Skeletal muscle tissue (tissue), 4 donors: ENCODE data around the gene POU3F3. TPM values are rescaled to one million over a fixed set of nuclear protein-coding genes. Genes with fewer than 3 reads are reported as not detected.

Experiments
- H3K27ac ChIP-seq: one replicate; pipeline ENCODE4 v1.7.0; 2013; ENCODE audit warnings: mild to moderate bottlenecking, low read depth, low read length, inconsistent platforms
- H3K27me3 ChIP-seq, 3 donors: one replicate each; pipeline ENCODE4 v1.7.0; 2013; ENCODE audit warnings: low read length in 3 of 3; ENCODE audit not compliant: control insufficient read depth in 3 of 3, insufficient read depth in 3 of 3
- H3K36me3 ChIP-seq, 3 donors: one replicate each; pipeline ENCODE4 v1.7.0; 2013; ENCODE audit warnings: low read length in 3 of 3; ENCODE audit not compliant: control insufficient read depth in 3 of 3, insufficient read depth in 3 of 3
- H3K4me1 ChIP-seq, 3 donors: one replicate each; pipeline ENCODE4 v1.7.0; 2013; ENCODE audit warnings: low read length in 3 of 3, mild to moderate bottlenecking in 3 of 3; ENCODE audit not compliant: control insufficient read depth in 3 of 3, insufficient read depth in 3 of 3
- H3K4me3 ChIP-seq, 3 donors: one replicate each; pipeline ENCODE4 v1.7.0; 2013; ENCODE audit warnings: low read length in 3 of 3
- H3K9ac ChIP-seq, 3 donors: one replicate each; pipeline ENCODE4 v1.7.0; 2013; ENCODE audit warnings: low read length in 3 of 3, mild to moderate bottlenecking in 3 of 3, moderate library complexity in 2 of 3, low read depth in 1 of 3
- H3K9me3 ChIP-seq, 3 donors: one replicate each; pipeline ENCODE4 v1.7.0; 2013; ENCODE audit warnings: low read length in 3 of 3; ENCODE audit not compliant: control insufficient read depth in 3 of 3
- total RNA-seq: library from RNA; depleted of rRNA; stranded (reverse); fragments of >200 nt; gene quantifications from one replicate; pipeline ENCODE4 v1.2.3, GENCODE V29; 2014
- donor health status: Osteomylitis.

Gene POU3F3
- total RNA-seq, 1 donor from 2014 or later: 0.52 TPM

DNA sequence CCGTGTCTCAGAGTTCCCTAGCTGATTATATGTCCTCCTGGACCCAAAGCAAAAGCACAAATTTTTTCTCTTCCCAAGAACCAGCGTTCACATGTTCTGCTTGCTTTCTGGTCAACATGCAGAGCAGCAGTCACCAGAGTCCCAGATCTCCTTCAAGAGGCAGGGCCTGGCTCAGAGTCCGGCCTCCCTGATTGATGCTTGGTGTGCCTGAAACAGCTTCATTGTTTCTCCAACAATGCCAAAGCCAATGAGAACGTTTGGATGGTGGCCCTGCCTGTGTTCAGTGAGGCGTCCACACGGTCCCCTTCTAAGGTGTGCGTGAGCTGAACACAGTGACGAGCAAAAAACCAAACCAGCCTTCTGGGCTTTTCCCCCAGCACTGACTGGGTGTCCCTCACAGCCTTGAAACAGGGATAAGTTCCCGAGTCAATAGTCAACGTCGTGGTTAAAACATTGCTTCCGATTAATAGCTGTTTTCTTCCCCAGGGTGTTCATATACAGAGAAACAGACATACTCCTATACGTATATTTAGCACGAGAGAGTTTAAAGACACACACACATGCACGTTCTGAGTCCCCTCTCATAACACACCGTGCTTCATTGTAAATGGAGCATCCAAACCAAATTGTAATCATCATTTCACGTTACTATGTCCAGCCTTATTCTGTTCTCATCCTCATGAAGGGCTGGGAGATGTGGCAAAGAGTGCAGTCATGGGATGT, 19.3 kb upstream of the POU3F3 start:
- H3K27ac ChIP-seq: no peak overlapping the region
- no peak overlapping the region for H3K4me3 ChIP-seq
- no peaks in the 10 kb centered on the region for H3K36me3 ChIP-seq
- peaks cover 0 to 6% (median 0%) of the 10 kb centered on the region in 3 donors for H3K27me3 ChIP-seq
- H3K9ac ChIP-seq: no peak overlapping the region
- H3K9me3 ChIP-seq: no peaks in the 10 kb centered on the region
- H3K4me1 ChIP-seq: no peaks in the 10 kb centered on the region

DNA sequence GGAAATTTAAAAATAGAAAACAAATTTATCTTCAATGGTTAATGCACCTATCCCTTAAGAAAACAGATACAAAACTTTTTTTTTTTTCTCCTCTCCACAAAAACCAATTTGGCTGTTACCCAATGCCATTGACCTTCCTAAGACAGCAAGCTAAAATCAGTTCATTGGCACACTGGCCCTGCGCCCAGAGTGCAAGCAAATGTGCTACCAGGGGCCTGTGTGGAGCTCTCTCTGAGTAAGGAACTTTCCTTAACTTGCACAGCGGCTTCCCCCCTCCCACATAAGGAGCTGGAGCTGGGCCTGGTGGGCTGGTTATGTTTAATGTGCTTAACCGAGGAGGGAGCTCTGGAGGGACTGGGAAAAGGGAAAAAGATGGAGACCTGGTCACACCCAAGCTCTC, 17.6 kb upstream of the POU3F3 start:
- H3K4me3 ChIP-seq: no peak overlapping the region
- H3K4me1 ChIP-seq: no peaks in the 10 kb centered on the region
- no peaks in the 10 kb centered on the region for H3K9me3 ChIP-seq
- H3K9ac ChIP-seq: no peak overlapping the region
- no peaks in the 10 kb centered on the region for H3K36me3 ChIP-seq
- peaks cover 0 to 6% (median under 1%) of the 10 kb centered on the region in 3 donors for H3K27me3 ChIP-seq
- no peak overlapping the region for H3K27ac ChIP-seq

DNA sequence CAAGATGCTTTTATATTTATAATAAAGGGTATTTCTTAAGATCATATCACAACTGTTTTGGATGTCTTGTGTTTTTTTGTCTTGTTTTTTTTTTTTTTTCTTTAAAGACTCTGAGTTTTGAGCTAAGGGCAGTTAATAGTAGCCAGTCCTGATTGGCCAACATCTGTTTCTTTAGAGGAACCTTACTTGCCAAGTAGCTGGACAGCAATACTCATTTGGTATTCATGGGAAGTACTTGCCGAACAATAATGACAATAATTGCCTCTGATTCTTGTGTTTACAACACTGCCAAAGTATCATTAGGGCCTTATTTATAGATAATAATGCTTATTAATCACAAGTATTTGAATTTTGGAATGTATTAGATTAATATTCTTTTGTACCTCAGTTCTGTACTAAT, 17.1 kb upstream of the POU3F3 start:
- no peaks in the 10 kb centered on the region for H3K4me1 ChIP-seq
- peaks cover 5 to 11% (median 6%) of the 10 kb centered on the region in 3 donors for H3K27me3 ChIP-seq
- no peaks in the 10 kb centered on the region for H3K9me3 ChIP-seq
- no peak overlapping the region for H3K27ac ChIP-seq
- H3K36me3 ChIP-seq: no peaks in the 10 kb centered on the region
- no peak overlapping the region for H3K4me3 ChIP-seq
- H3K9ac ChIP-seq: no peak overlapping the region

DNA sequence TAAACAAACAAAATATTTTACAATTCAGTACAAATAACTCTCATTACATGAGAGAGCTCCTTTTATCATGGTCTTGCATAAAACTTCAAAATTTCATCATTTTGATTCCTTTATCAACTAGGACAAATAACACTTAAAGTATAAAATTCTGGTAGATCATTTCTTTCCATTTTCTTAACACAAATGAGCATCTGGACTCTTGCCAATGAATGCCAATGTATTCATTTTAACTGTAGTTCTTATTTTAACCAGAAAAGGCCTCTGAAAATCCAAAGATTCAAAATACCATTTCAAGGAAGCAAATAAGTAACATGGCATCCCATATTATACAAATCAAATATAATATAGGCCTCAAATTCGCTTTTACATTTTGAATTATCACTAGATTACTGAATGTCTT, 13.8 kb upstream of the POU3F3 start:
- Histone ChIP-seq H3K27ac (no peak overlapping the region), H3K9me3 (no peaks in the 10 kb centered on the region), H3K4me1 (peaks cover 4 to 20% (median 14%) of the 10 kb centered on the region in 3 donors), H3K9ac (no peak overlapping the region), H3K4me3 (no peak overlapping the region), H3K36me3 (no peaks in the 10 kb centered on the region), H3K27me3 (peaks cover 38 to 41% (median 39%) of the 10 kb centered on the region in 3 donors)

DNA sequence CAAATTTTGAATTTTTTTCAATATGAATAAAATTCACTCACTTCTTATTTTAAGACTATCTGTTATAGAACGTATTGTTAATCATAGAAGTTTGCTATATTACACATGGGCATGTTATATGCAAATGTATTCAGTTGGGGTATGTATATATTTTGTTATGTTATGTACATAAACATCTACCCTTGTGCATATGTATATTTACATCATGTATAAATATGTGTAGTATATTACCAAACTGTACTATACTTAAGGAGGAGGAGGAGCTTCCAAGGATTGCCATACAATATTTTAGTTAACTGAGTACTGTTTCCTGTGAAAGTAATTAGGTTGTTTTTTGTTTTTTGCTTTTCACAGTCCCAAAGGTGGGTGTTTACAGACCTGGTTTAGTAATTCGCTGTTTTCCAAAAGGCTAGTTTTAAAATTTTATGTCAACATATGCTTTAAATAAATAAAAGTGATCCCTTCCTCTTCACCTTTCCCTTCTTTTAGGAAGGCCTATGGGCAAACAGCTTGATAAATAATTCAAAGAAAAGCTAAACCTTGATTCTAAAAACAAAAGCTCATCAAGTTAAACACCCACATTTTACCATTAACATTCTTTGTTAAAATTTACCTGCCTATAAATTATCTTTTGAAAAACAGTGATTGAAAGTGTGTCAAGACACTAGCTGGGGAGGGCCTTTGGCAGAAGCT, 12.9 kb upstream of the POU3F3 start:
- Histone ChIP-seq H3K27me3 (peaks cover 46 to 50% (median 48%) of the 10 kb centered on the region in 3 donors), H3K27ac (no peak overlapping the region), H3K36me3 (no peaks in the 10 kb centered on the region), H3K4me1 (peaks cover 6 to 23% (median 14%) of the 10 kb centered on the region in 3 donors), H3K4me3 (no peak overlapping the region), H3K9ac (no peak overlapping the region), H3K9me3 (no peaks in the 10 kb centered on the region)

DNA sequence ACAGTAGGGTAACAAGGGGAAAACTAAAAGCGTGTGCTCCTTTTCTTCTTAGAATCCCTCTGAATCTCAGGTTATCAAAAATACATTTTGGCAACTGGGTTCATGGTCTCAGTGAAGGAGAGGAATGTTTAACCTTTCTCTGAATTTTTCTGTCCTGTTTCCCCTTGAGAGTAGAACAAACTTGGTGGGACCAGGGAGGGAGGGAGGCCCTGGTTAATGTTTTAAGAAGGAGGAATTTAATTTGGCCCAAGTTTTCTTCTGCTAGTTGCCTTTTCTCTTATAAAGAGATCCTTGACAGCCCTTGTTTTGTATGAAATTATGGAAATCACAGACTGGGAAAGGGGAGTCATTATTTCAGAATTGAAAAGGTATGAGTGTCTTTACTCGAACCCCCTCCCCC, 12.2 kb upstream of the POU3F3 start:
- H3K9ac ChIP-seq: no peak overlapping the region
- peaks cover 6 to 23% (median 14%) of the 10 kb centered on the region in 3 donors for H3K4me1 ChIP-seq
- H3K27me3 ChIP-seq: peaks cover 53 to 55% (median 55%) of the 10 kb centered on the region in 3 donors
- H3K36me3 ChIP-seq: no peaks in the 10 kb centered on the region
- H3K9me3 ChIP-seq: no peaks in the 10 kb centered on the region
- no peak overlapping the region for H3K27ac ChIP-seq
- no peak overlapping the region for H3K4me3 ChIP-seq

DNA sequence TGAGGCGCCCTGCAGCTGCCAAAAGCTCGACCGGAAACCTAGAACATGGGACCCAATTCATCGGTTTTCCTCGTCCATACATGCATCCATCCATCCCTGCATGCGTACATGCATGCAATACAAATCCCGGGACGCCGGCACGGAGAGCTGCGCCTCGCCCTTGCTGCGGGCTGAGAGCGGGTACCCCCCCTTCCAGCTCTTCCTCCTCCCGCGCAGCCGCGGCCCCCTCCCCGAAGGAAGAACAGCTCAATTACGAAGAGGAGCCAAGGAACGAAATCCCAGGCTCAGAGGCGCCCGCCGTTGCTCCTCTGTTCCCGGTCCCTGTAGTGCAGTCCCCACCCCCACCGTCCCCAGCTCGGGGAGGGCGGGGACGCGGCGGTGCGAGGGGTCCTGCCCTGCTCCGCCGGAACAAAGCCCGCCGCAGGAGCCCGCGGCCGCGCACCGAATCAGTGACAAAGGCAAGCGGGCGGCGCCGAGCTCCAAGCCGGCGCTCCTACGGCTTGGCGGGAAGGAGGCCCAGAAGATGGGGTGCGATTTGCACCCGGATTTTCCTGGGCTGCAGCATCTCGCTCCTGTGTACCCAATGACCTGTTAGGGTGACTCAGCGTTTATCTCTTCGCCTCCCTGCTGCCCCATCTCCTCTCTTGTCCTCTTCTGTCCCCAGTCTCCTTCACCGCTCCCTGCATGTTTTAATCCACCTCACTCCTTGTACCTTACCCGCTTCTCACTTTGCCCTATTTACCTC, 8.9 kb upstream of the POU3F3 start:
- H3K27ac ChIP-seq: no peak overlapping the region
- peak overlapping the region in 1 of 3 donors; percentile 35 for H3K4me3 ChIP-seq
- H3K9me3 ChIP-seq: no peaks in the 10 kb centered on the region
- peaks cover 72 to 81% (median 80%) of the 10 kb centered on the region in 3 donors for H3K27me3 ChIP-seq
- no peak overlapping the region for H3K9ac ChIP-seq
- H3K36me3 ChIP-seq: no peaks in the 10 kb centered on the region
- H3K4me1 ChIP-seq: peaks cover 6 to 23% (median 14%) of the 10 kb centered on the region in 3 donors

DNA sequence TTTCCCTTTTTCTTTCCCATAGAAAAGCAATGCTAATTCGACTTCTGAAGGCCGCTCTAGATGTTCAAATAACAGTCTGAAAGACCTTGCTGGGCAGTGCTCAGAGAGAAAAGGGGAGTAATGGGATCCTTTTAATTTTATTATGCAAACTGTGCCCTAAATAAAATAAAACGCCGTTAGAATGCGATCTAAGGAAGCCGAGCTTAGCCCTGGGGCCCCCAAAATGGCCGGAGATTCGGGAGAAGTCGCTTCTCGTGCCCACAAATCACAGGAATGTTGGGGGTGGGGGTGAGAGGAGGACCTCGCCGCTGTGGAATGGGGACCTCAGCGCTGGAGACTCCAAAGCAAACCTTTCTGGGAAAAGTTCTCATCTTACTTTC, 8.4 kb upstream of the POU3F3 start:
- Histone ChIP-seq H3K27ac (no peak overlapping the region), H3K4me1 (peaks cover 6 to 23% (median 14%) of the 10 kb centered on the region in 3 donors), H3K9me3 (no peaks in the 10 kb centered on the region), H3K4me3 (peak overlapping the region in 1 of 3 donors; percentile 35), H3K9ac (no peak overlapping the region), H3K36me3 (no peaks in the 10 kb centered on the region), H3K27me3 (peaks cover 77 to 87% (median 86%) of the 10 kb centered on the region in 3 donors)

DNA sequence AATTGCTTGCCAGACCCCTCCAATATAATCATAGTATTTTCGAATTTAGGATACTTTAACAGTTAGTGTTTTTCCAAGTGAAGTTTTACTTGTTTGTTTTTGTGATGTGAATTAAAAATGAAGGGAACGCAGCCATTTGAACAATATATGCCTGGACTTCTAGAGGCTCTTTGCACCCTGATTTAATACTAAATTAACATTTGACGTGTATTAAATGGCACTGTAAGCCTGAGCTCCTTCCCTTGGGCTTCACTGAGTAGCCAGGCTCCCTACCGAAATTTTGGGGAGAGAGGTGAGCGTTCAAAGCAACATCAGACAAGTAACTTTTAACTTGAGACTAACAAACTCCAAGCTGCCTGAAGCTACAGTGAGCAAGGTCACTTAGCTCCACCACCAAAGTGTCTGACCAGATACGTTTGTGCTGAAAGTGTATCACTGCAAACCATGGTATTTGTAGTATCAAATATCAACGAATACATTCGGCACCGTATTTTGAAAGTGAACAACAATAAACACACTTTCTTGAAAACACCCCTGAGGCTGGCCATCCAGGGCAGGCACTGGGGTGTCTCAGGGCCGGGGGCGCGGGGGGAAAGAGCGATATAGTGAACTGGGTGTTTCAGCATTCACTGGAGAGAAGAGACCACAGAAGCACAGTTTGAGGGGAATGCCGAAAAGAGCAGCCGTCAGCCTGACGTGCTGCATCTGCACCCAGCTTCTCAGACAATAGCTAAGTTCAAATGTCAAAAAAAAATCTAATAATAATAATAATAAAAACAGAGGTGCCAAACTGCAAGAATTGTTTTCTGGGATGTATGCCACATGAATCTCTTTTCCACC, 7.7 kb upstream of the POU3F3 start:
- Histone ChIP-seq H3K4me1 (peaks cover 6 to 23% (median 14%) of the 10 kb centered on the region in 3 donors), H3K36me3 (no peaks in the 10 kb centered on the region), H3K27me3 (peaks cover 83 to 93% (median 92%) of the 10 kb centered on the region in 3 donors), H3K9me3 (no peaks in the 10 kb centered on the region), H3K27ac (no peak overlapping the region), H3K9ac (no peak overlapping the region), H3K4me3 (no peak overlapping the region)
